IMR-90 (cell line): ENCODE measurements around the gene ACSL4. TPM values are rescaled to one million over a fixed set of nuclear protein-coding genes. Genes with fewer than 3 reads are reported as not detected.
A peak's percentile ranks its signal among the peaks of the same experiment; 100 is the strongest.

Experiments
- ATAC-seq: fragments of 200-7000 bp; cut with Tn5 transposase; 2 replicates; pipeline ENCODE4 v1.9.1; 2020; ENCODE audit warnings: low read depth, mild to moderate bottlenecking, moderate library complexity
- BruUV-seq: library from RNA; stranded (reverse); fragments of 400-500 nt; replicated peaks from 2 replicates; lab custom pipeline; 2021; lab: Mats Ljungman, UMichigan
- CTCF ChIA-PET: fragments of 300-600 bp; formaldehyde crosslinking; extraction: SDS; loops from one replicate; lab custom pipeline; 2021; ENCODE audit warnings: antibody characterized with exemption; lab: Yijun Ruan, JAX
- POLR2A ChIA-PET: fragments of 300-600 bp; sonication (Branson Sonifier 250); formaldehyde crosslinking; loops from one replicate; lab custom pipeline; 2022; ENCODE audit warnings: antibody characterized with exemption; ENCODE audit not compliant: unreplicated experiment; lab: Charles Lee
- DNase-seq: peaks from one replicate; pipeline ENCODE4 v3.0.0; 2013
- H2AFZ ChIP-seq: replicated peaks from 2 replicates; pipeline ENCODE3; 2013; ENCODE audit warnings: low read length, mild to moderate bottlenecking; ENCODE audit not compliant: poor library complexity
- H2AK5ac ChIP-seq: 2 replicates; pipeline ENCODE4 v1.6.1; 2013; ENCODE audit warnings: low read depth, low read length, inconsistent platforms
- H2AK9ac ChIP-seq: replicated peaks from 2 replicates; pipeline ENCODE3; 2013; ENCODE audit warnings: mild to moderate bottlenecking, low read depth, low read length, moderate library complexity; ENCODE audit not compliant: poor library complexity
- H2BK120ac ChIP-seq: 2 replicates; pipeline ENCODE4 v1.6.1; 2013; ENCODE audit warnings: low read depth, low read length, inconsistent platforms
- H2BK15ac ChIP-seq: 3 replicates; pipeline ENCODE4 v1.6.1; 2013; ENCODE audit warnings: low read depth, low read length, inconsistent platforms
- H2BK20ac ChIP-seq: 2 replicates; pipeline ENCODE4 v1.6.1; 2013; ENCODE audit warnings: low read depth, mild to moderate bottlenecking, inconsistent platforms, low read length, moderate library complexity
- H2BK5ac ChIP-seq: 2 replicates; pipeline ENCODE4 v1.6.1; 2013; ENCODE audit warnings: mild to moderate bottlenecking, low read depth, low read length, inconsistent platforms; ENCODE audit not compliant: poor library complexity, severe bottlenecking
- H3K14ac ChIP-seq: replicated peaks from 2 replicates; pipeline ENCODE4 v1.6.1; 2013; ENCODE audit warnings: low read depth, low read length, inconsistent platforms
- H3K18ac ChIP-seq: 2 replicates; pipeline ENCODE4 v1.6.1; 2013; ENCODE audit warnings: low read depth, low read length, control low read depth
- H3K23ac ChIP-seq: 2 replicates; pipeline ENCODE4 v1.6.1; 2013; ENCODE audit warnings: low read depth, low read length, inconsistent platforms
- H3K27ac ChIP-seq: 2 replicates; pipeline ENCODE4 v1.5.1; 2013; ENCODE audit warnings: mild to moderate bottlenecking, control low read depth, low read length; ENCODE audit not compliant: insufficient read depth
- H3K27me3 ChIP-seq: 2 replicates; pipeline ENCODE4 v1.6.1; 2013; ENCODE audit warnings: low read length; ENCODE audit not compliant: control insufficient read depth, insufficient read depth
- H3K36me3 ChIP-seq: 2 replicates; pipeline ENCODE4 v1.6.1; 2013; ENCODE audit warnings: low read length, mixed read lengths; ENCODE audit not compliant: control insufficient read depth, insufficient read depth
- H3K4ac ChIP-seq: 2 replicates; pipeline ENCODE4 v1.6.1; 2013; ENCODE audit warnings: low read depth, low read length, inconsistent platforms
- H3K4me1 ChIP-seq: 2 replicates; pipeline ENCODE4 v1.6.1; 2013; ENCODE audit warnings: low read length, mixed read lengths; ENCODE audit not compliant: control insufficient read depth, insufficient read depth
- H3K4me2 ChIP-seq: 2 replicates; pipeline ENCODE4 v1.6.1; 2013; ENCODE audit warnings: low read depth, mild to moderate bottlenecking, control low read depth, low read length, moderate library complexity
- H3K4me3 ChIP-seq: 2 replicates; pipeline ENCODE4 v1.5.1; 2013; ENCODE audit warnings: low read depth, mild to moderate bottlenecking, control low read depth, low read length, moderate library complexity; ENCODE audit not compliant: insufficient read depth
- H3K56ac ChIP-seq: 2 replicates; pipeline ENCODE4 v1.6.1; 2013; ENCODE audit warnings: low read length, inconsistent platforms; ENCODE audit not compliant: insufficient read depth; ENCODE audit errors: extremely low read depth
- H3K79me1 ChIP-seq, 2 experiments: 2 replicates each; pipeline ENCODE4 v1.6.1; 2013; ENCODE audit warnings: low read length in 2 of 2, inconsistent platforms in 1 of 2, low read depth in 1 of 2
- H3K9ac ChIP-seq: 2 replicates; pipeline ENCODE4 v1.6.1; 2013; ENCODE audit warnings: low read depth, low read length, control low read depth
- H3K9me1 ChIP-seq: 2 replicates; pipeline ENCODE4 v1.6.1; 2013; ENCODE audit warnings: low read length, inconsistent platforms; ENCODE audit not compliant: insufficient read depth
- H3K9me3 ChIP-seq: 2 replicates; pipeline ENCODE4 v1.6.1; 2013; ENCODE audit warnings: low read length; ENCODE audit not compliant: control insufficient read depth, insufficient read depth
- H4K20me1 ChIP-seq: 2 replicates; pipeline ENCODE4 v1.6.1; 2013; ENCODE audit warnings: low read length, inconsistent platforms; ENCODE audit not compliant: insufficient read depth
- H4K5ac ChIP-seq: 2 replicates; pipeline ENCODE4 v1.6.1; 2013; ENCODE audit warnings: mild to moderate bottlenecking, low read depth, low read length, control low read depth
- H4K8ac ChIP-seq, 2 experiments: 2 replicates each; pipeline ENCODE4 v1.6.1; 2013; ENCODE audit warnings: low read depth in 2 of 2, low read length in 2 of 2, control low read depth in 1 of 2, inconsistent platforms in 1 of 2
- H4K91ac ChIP-seq: 2 replicates; pipeline ENCODE4 v1.6.1; 2013; ENCODE audit warnings: low read depth, low read length, inconsistent platforms; ENCODE audit not compliant: insufficient read depth
- POLR2A ChIP-seq: IDR thresholded peaks from 2 replicates; pipeline ENCODE4 v1.6.1; 2012; ENCODE audit warnings: mild to moderate bottlenecking, low read depth, low read length
- RAD21 ChIP-seq: IDR thresholded peaks from 2 replicates; pipeline ENCODE4 v1.6.1; 2012; ENCODE audit warnings: low read length, improper control_type of control experiment
- SMC3 ChIP-seq: fragments of 150-350 bp; IDR thresholded peaks from 2 replicates; pipeline ENCODE4 v1.6.1; 2016; ENCODE audit warnings: low read depth, mild to moderate bottlenecking, antibody characterized with exemption, low read length, moderate library complexity
- WGBS, 2 experiments: methylation state at CpG; one replicate each; pipeline versions ENCODE4 v1.1.5 to v1.1.7; 2013; ENCODE audit warnings: missing lambda C conversion rate in 2 of 2; ENCODE audit not compliant: insufficient read length in 1 of 2; ENCODE audit errors: extremely low coverage in 2 of 2; 5-methylcytosine and 5-hydroxymethylcytosine counted together
- dilution Hi-C: fragments of 300-500 bp; cut with HindIII; formaldehyde crosslinking; loops from one replicate; pipeline ENCODE4 v1.14.3; 2018; ENCODE audit warnings: low sequenced_read_pairs; ENCODE audit not compliant: unreplicated experiment
- in situ Hi-C: fragments of 300-500 bp; cut with MboI; formaldehyde crosslinking; loops from 3 replicates; pipeline ENCODE4 v1.14.3; 2019; ENCODE audit warnings: low sequenced_read_pairs, inconsistent platforms, mixed read lengths
- intact Hi-C: fragments of 100-400 bp; cut with micrococcal nuclease; formaldehyde crosslinking; loops from 2 replicates; pipeline ENCODE4 v1.10.0; 2022
- polyA plus RNA-seq, 3 experiments: library from polyadenylated mRNA; depleted of rRNA; stranded (reverse); fragments of >200 nt; gene quantifications; 2 replicates each; pipeline ENCODE4 v1.2.3, GENCODE V29; 2012; ENCODE audit warnings: low replicate concordance in 1 of 3
- total RNA-seq: library from RNA; depleted of rRNA; stranded (reverse); fragments of >200 nt; gene quantifications from 2 replicates; pipeline ENCODE4 v1.2.3, GENCODE V29; 2012
- TF ChIP-seq, protein P1 (sequence below): conservative IDR thresholded peaks from 2 replicates; pipeline ENCODE4 v1.5.1; 2012; ENCODE audit warnings: mild to moderate bottlenecking, low read depth, low read length, improper control_type of control experiment

Gene ACSL4
- total and polyA plus RNA-seq, 2 of the 4 experiments (the other 2 are of a cell fraction), result 29.6 to 59.7 TPM

DNA sequence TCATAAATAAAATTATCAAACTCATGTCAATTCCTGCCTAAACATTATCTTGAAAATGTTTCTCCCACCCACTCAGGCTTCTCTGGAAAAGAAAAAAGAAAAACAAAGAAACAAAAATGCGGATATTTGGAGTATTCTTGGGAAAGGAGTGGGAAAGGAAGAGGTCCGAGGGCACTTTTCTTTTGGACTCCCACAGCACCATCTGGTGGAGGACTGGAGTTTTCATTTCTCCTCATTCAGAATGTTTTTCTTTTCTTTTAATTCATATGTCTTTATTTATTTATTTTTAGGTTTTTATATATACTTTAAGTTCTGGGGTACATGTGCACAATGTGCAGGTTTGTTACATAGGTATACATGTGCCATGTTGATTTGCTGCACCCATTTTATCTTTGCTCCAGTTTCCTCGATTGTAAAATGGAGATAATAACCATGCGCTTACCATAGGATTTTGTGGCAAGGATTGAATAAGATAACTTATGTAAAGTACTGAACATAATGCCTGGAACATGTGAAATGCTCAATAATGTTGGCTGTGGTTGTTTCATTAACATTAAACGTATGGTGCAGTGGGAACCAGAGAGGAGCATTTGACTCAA lies 100.1 kb downstream of the ACSL4 start:
- no peak overlapping the region for H2AK9ac ChIP-seq
- H3K23ac ChIP-seq, result no peak overlapping the region
- H3K9me1 ChIP-seq, result no peaks in the 10 kb centered on the region
- H2BK5ac ChIP-seq, result no peak overlapping the region
- no peak overlapping the region for H2AFZ ChIP-seq
- H3K18ac ChIP-seq, result no peak overlapping the region
- H3K4me2 ChIP-seq, result no peak overlapping the region
- H3K27me3 ChIP-seq, result no peaks in the 10 kb centered on the region; the same call in 1 of the 2 replicates
- no peak overlapping the region for H2BK15ac ChIP-seq
- WGBS, 2 experiments, result no CpG with 5 or more reads among the region's 5 CpGs
- H4K20me1 ChIP-seq, result no peaks in the 10 kb centered on the region
- peak; percentile 46 for TF ChIP-seq SMC3
- no peak for TF ChIP-seq POLR2A
- TF ChIP-seq, protein P1, sequence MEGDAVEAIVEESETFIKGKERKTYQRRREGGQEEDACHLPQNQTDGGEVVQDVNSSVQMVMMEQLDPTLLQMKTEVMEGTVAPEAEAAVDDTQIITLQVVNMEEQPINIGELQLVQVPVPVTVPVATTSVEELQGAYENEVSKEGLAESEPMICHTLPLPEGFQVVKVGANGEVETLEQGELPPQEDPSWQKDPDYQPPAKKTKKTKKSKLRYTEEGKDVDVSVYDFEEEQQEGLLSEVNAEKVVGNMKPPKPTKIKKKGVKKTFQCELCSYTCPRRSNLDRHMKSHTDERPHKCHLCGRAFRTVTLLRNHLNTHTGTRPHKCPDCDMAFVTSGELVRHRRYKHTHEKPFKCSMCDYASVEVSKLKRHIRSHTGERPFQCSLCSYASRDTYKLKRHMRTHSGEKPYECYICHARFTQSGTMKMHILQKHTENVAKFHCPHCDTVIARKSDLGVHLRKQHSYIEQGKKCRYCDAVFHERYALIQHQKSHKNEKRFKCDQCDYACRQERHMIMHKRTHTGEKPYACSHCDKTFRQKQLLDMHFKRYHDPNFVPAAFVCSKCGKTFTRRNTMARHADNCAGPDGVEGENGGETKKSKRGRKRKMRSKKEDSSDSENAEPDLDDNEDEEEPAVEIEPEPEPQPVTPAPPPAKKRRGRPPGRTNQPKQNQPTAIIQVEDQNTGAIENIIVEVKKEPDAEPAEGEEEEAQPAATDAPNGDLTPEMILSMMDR, result peak; percentile 50
- peak; percentile 50 for TF ChIP-seq RAD21
- no peak overlapping the region for H4K5ac ChIP-seq
- H3K9ac ChIP-seq, result no peak overlapping the region
- H3K56ac ChIP-seq, result no peak overlapping the region
- H3K4me3 ChIP-seq, result no peak overlapping the region
- H4K8ac ChIP-seq, result no peak overlapping the region
- H3K79me1 ChIP-seq, result no peaks in the 10 kb centered on the region
- H3K14ac ChIP-seq, result no peak overlapping the region
- peak; percentile 26 for DNase-seq
- H4K91ac ChIP-seq, result no peak overlapping the region
- H3K9me3 ChIP-seq, result no peaks in the 10 kb centered on the region
- in situ Hi-C loops, result no loop called here
- no peak overlapping the region for H3K27ac ChIP-seq
- no peak overlapping the region for H2AK5ac ChIP-seq
- BruUV-seq, result no TSS peak
- dilution Hi-C loops, result no loop called here
- no peak overlapping the region for H2BK120ac ChIP-seq
- H3K4ac ChIP-seq, result no peak overlapping the region
- ATAC-seq, result peak; percentile 37; the same call in 1 of the 2 replicates
- H3K4me1 ChIP-seq, result no peaks in the 10 kb centered on the region
- POLR2A ChIA-PET, result no interaction called here
- H2BK20ac ChIP-seq, result no peak overlapping the region
- H3K36me3 ChIP-seq, result no peaks in the 10 kb centered on the region
- intact Hi-C loops, result loop anchor here (1.0 to 2.0 kb wide), 2 partner anchors 148 to 258 kb away; no protein-coding TSS in a partner anchor
- CTCF ChIA-PET, result no interaction called here
